K562 (cell line): ENCODE data around the gene SOX15. TPM values are rescaled to one million over a fixed set of nuclear protein-coding genes. Genes with fewer than 3 reads are reported as not detected.

Experiments used
- NFATC3 ChIP-seq: fragments of 450-650 bp; IDR thresholded peaks from 2 replicates; pipeline ENCODE4 v1.6.1; 2017; ENCODE audit warnings: mild to moderate bottlenecking
- NFIX ChIP-seq: fragments of 250-450 bp; sonication (Bioruptor Pico); IDR thresholded peaks from 2 replicates; pipeline ENCODE4 v1.4.0; 2020; ENCODE audit warnings: low read depth, mild to moderate bottlenecking, moderate library complexity
- POLR2G ChIP-seq: fragments of 200-400 bp; formaldehyde crosslinking; IDR thresholded peaks from 2 replicates; pipeline ENCODE4 v1.6.1; 2017; ENCODE audit warnings: low read depth, mild to moderate bottlenecking, antibody characterized with exemption, low read length, moderate library complexity
- REST ChIP-seq, 2 experiments: fragments of 450-650 bp; formaldehyde crosslinking in 1 of 2; IDR thresholded peaks; 2 replicates each; pipeline versions ENCODE4 v1.4.0 to v1.6.1; 2014 to 2020; ENCODE audit warnings: mild to moderate bottlenecking in 2 of 2, borderline replicate concordance in 1 of 2, low read depth in 1 of 2
- STAT5B ChIP-seq: fragments of 250-450 bp; sonication (Bioruptor Pico); IDR thresholded peaks from 2 replicates; pipeline ENCODE4 v1.8.0; 2021; ENCODE audit warnings: mild to moderate bottlenecking, inconsistent platforms
- STAT6 ChIP-seq: sonication (generic); formaldehyde crosslinking; IDR thresholded peaks from 2 replicates; pipeline ENCODE4 v1.8.1; 2023; ENCODE audit warnings: mild to moderate bottlenecking, missing genetic modification reagents
- TCF7L2 ChIP-seq: fragments of 150-350 bp; IDR thresholded peaks from 2 replicates; pipeline ENCODE4 v1.6.1; 2016; ENCODE audit warnings: low read depth, mild to moderate bottlenecking, low read length, moderate library complexity
- TSC22D4 ChIP-seq: fragments of 450-650 bp; IDR thresholded peaks from 2 replicates; pipeline ENCODE4 v1.6.1; 2016; ENCODE audit warnings: missing genetic modification characterization, missing biosample characterization, control low read depth
- ZBTB7A ChIP-seq: IDR thresholded peaks from 2 replicates; pipeline ENCODE4 v1.6.1; 2011; ENCODE audit warnings: low read depth, mild to moderate bottlenecking, low read length, moderate library complexity, borderline replicate concordance; ENCODE audit not compliant: control insufficient read depth
- ZC3H4 ChIP-seq: sonication (generic); formaldehyde crosslinking; IDR thresholded peaks from 2 replicates; pipeline ENCODE4 v1.9.0; 2021; ENCODE audit warnings: missing genetic modification reagents, borderline replicate concordance
- ZNF124 ChIP-seq: sonication (generic); formaldehyde crosslinking; IDR thresholded peaks from 2 replicates; pipeline ENCODE4 v1.8.1; 2022; ENCODE audit warnings: missing genetic modification reagents
- polyA plus RNA-seq, 8 experiments: library from polyadenylated mRNA; depleted of rRNA in 4 of 8; stranded (reverse) in 5 of 8; unstranded in 3 of 8; fragments of >200 nt; fragmentation: Nextera tagmentation in 2 of 8; fragmentation: Illumina TruSeq in 1 of 8; extraction: Ambion mirVana in 2 of 8; extraction: Trizol in 1 of 8; gene quantifications; 2 replicates each; pipeline versions ENCODE4 v1.2.1 to v1.2.3, GENCODE V29; 2011 to 2014; ENCODE audit warnings: inconsistent platforms in 1 of 8, missing spikeins in 1 of 8
- total RNA-seq, 7 experiments: library from RNA; depleted of rRNA in 6 of 7; stranded (reverse); fragments of >200 nt in 6 of 7; fragmentation: Illumina TruSeq in 2 of 7; extraction: Trizol in 2 of 7; gene quantifications; 2 replicates each; pipeline versions ENCODE4 v1.2.1 to v1.2.3, GENCODE V29; 2011 to 2021; ENCODE audit warnings: low replicate concordance in 1 of 7
- TF ChIP-seq, protein P1 (sequence below): fragments of 250-450 bp; sonication (Bioruptor Pico); IDR thresholded peaks from 2 replicates; pipeline ENCODE4 v1.8.0; 2021; ENCODE audit warnings: mild to moderate bottlenecking, moderate library complexity

Gene SOX15
- total and polyA plus RNA-seq, 9 of the 15 experiments (the other 6 are each of a cell fraction or from before 2014, with no cell fraction given): 0.07 to 0.33 (median 0.19) TPM; not detected in 5

DNA sequence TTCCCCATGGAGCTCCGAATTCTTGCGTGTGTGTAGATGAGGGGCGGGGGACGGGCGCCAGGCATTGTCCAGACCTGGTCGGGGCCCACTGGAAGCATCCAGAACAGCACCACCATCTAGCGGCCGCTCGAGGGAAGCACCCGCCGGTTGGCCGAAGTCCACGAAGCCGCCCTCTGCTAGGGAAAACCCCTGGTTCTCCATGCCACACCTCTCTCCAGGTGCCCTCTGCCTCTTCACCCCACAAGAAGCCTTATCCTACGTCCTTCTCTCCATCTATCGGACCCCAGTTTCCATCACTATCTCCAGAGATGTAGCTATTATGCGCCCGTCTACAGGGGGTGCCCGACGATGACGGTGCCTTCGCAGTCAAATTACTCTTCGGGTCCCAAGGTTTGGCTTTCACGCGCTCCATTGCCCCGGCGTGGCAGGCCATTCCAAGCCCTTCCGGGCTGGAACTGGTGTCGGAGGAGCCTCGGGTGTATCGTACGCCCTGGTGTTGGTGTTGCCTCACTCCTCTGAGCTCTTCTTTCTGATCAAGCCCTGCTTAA, 28.8 kb downstream of the SOX15 start (continued):
- TF ChIP-seq REST (IDR thresholded peaks at IDR 0.05; ENCODE audit: borderline replicate concordance) (peak; percentile 59), REST (CRISPR knock-in tag; IDR thresholded peaks at IDR 0.05; ENCODE audit: low read depth) (no peak), STAT5B (CRISPR knock-in tag) (no peak), TCF7L2 (no peak), NFIX (no peak), ZC3H4 (CRISPR knock-in tag) (no peak), NFATC3 (no peak), STAT6 (CRISPR knock-in tag) (no peak), TSC22D4 (no peak), ZBTB7A (0 out of 2 replicates have a peak, but pooled peaks have one; percentile 10), POLR2G (no peak), ZNF124 (no peak)
- TF ChIP-seq, protein P1, sequence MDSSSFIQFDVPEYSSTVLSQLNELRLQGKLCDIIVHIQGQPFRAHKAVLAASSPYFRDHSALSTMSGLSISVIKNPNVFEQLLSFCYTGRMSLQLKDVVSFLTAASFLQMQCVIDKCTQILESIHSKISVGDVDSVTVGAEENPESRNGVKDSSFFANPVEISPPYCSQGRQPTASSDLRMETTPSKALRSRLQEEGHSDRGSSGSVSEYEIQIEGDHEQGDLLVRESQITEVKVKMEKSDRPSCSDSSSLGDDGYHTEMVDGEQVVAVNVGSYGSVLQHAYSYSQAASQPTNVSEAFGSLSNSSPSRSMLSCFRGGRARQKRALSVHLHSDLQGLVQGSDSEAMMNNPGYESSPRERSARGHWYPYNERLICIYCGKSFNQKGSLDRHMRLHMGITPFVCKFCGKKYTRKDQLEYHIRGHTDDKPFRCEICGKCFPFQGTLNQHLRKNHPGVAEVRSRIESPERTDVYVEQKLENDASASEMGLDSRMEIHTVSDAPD: no peak
